K562 (cell line): ENCODE measurements around the gene RNF44. TPM values are rescaled to one million over a fixed set of nuclear protein-coding genes. Genes with fewer than 3 reads are reported as not detected.

Experiments
- ATAC-seq: fragments of 200-7000 bp; cut with Tn5 transposase; 3 replicates; pipeline ENCODE4 v1.9.1; 2020; ENCODE audit warnings: moderate library complexity
- BruUV-seq: library from RNA; stranded (reverse); fragments of 400-500 nt; replicated peaks from 2 replicates; lab custom pipeline; 2021; lab: Mats Ljungman, UMichigan
- CTCF ChIA-PET: fragments of 300-600 bp; formaldehyde crosslinking; extraction: SDS; loops from one replicate; lab custom pipeline; 2021; ENCODE audit warnings: low intra/inter-chr PET ratio; lab: Yijun Ruan, JAX
- POLR2A ChIA-PET: fragments of 300-600, 350-650 bp; sonication (Branson Sonifier 250); formaldehyde crosslinking; extraction: SDS; loops from one replicate; lab custom pipeline; 2021; ENCODE audit warnings: antibody characterized with exemption, inconsistent platforms; lab: Yijun Ruan, JAX
- DNase-seq, 4 experiments: peaks; one replicate each; pipeline versions ENCODE4 v3.0.0 to v3.0.0-alpha.2; 2011 to 2018; ENCODE audit warnings: low spot score in 3 of 4, mixed read lengths in 3 of 4; ENCODE audit errors: extremely low read depth in 1 of 4
- FAIRE-seq: peaks from 2 replicates; lab custom pipeline; 2011; peaks lifted over from hg19 to GRCh38; lab: Jason Lieb, UNC
- H2AFZ ChIP-seq: 2 replicates; pipeline ENCODE4 v1.6.0; 2011; ENCODE audit warnings: low read depth, low read length, control low read depth, inconsistent platforms
- H3K27ac ChIP-seq: fragments of 200-600 bp; 3 replicates; pipeline ENCODE4 v1.8.0; 2011; ENCODE audit warnings: low read depth, mild to moderate bottlenecking, control low read depth, inconsistent platforms, low read length, moderate library complexity, mixed read lengths; ENCODE audit errors: extremely low read depth
- H3K27me3 ChIP-seq, 2 experiments: fragments of 300-600 bp in 1 of 2; 2 replicates in 1 of 2; 3 replicates in 1 of 2; pipeline versions ENCODE4 v1.6.0 to v1.8.0; 2011; ENCODE audit warnings: inconsistent platforms in 2 of 2, low read length in 2 of 2, mild to moderate bottlenecking in 1 of 2, mixed read lengths in 1 of 2, moderate library complexity in 1 of 2; ENCODE audit not compliant: control insufficient read depth in 2 of 2, insufficient read depth in 2 of 2
- H3K36me3 ChIP-seq: fragments of 300-600 bp; 3 replicates; pipeline ENCODE4 v1.8.0; 2011; ENCODE audit warnings: mild to moderate bottlenecking, low read length, inconsistent platforms; ENCODE audit not compliant: control insufficient read depth, insufficient read depth
- H3K4me1 ChIP-seq, 2 experiments: fragments of 200-600 bp in 1 of 2; replicated peaks in 1 of 2; 2 replicates in 1 of 2; 3 replicates in 1 of 2; pipeline versions ENCODE4 v1.5.1 to v1.8.0; 2011; ENCODE audit warnings: inconsistent platforms in 2 of 2, low read length in 2 of 2, mild to moderate bottlenecking in 1 of 2, mixed read lengths in 1 of 2, moderate library complexity in 1 of 2; ENCODE audit not compliant: control insufficient read depth in 2 of 2, insufficient read depth in 2 of 2
- H3K4me2 ChIP-seq: 2 replicates; pipeline ENCODE4 v1.6.1; 2011; ENCODE audit warnings: low read length, control low read depth, inconsistent platforms, mixed read lengths; ENCODE audit not compliant: insufficient read depth
- H3K4me3 ChIP-seq: fragments of 200-600 bp; sonication (generic), shearing (Covaris generic); 2 replicates; pipeline ENCODE4 v1.5.1; 2016; ENCODE audit warnings: control low read depth, inconsistent platforms
- H3K79me2 ChIP-seq: fragments of 200-600 bp; 3 replicates; pipeline ENCODE4 v1.8.0; 2011; ENCODE audit warnings: low read length, inconsistent platforms; ENCODE audit not compliant: control insufficient read depth, insufficient read depth
- H3K9ac ChIP-seq, 2 experiments: 2 replicates each; pipeline versions ENCODE4 v1.6.0 to v1.6.1; 2011; ENCODE audit warnings: low read depth in 2 of 2, low read length in 2 of 2, control low read depth in 1 of 2, inconsistent platforms in 1 of 2, mild to moderate bottlenecking in 1 of 2, mixed read lengths in 1 of 2; ENCODE audit not compliant: insufficient read depth in 1 of 2
- H3K9me1 ChIP-seq: one replicate; pipeline ENCODE4 v1.6.0; 2011; ENCODE audit warnings: inconsistent platforms, mild to moderate bottlenecking, low read length, moderate library complexity; ENCODE audit not compliant: control insufficient read depth, insufficient read depth
- H3K9me3 ChIP-seq: replicated peaks from 2 replicates; pipeline ENCODE4 v1.5.1; 2011; ENCODE audit warnings: low read depth, low read length, inconsistent platforms; ENCODE audit not compliant: control insufficient read depth, insufficient read depth
- H4K20me1 ChIP-seq: replicated peaks from 2 replicates; pipeline ENCODE4 v1.6.1; 2011; ENCODE audit warnings: low read length, inconsistent platforms, mixed read lengths; ENCODE audit not compliant: control insufficient read depth, insufficient read depth
- KLF6 ChIP-seq: fragments of 250-450 bp; sonication (Bioruptor Pico); IDR thresholded peaks from 2 replicates; pipeline ENCODE4 v1.4.0; 2020; ENCODE audit warnings: mild to moderate bottlenecking, moderate library complexity, borderline replicate concordance
- NFE2L1 ChIP-seq: fragments of 450-650 bp; IDR thresholded peaks from 2 replicates; pipeline ENCODE4 v1.6.1; 2016; ENCODE audit warnings: missing genetic modification characterization, low read depth, mild to moderate bottlenecking, missing compliant biosample characterization, moderate library complexity, borderline replicate concordance
- PHB2 ChIP-seq: fragments of 450-650 bp; IDR thresholded peaks from 2 replicates; pipeline ENCODE4 v1.6.1; 2017; ENCODE audit warnings: low read depth
- PHF8 ChIP-seq: fragments of 200-600 bp; sonication (generic); IDR thresholded peaks from 2 replicates; pipeline ENCODE4 v1.6.1; 2012; ENCODE audit warnings: mixed run types, mild to moderate bottlenecking, inconsistent platforms, low read length, moderate library complexity, borderline replicate concordance
- SUPT5H ChIP-seq: fragments of 450-650 bp; IDR thresholded peaks from 2 replicates; pipeline ENCODE4 v1.6.1; 2016
- TEAD2 ChIP-seq: fragments of 450-650 bp; IDR thresholded peaks from 2 replicates; pipeline ENCODE4 v1.6.1; 2016; ENCODE audit warnings: missing genetic modification characterization, control low read depth, missing compliant biosample characterization
- XRCC5 ChIP-seq: fragments of 200-400 bp; formaldehyde crosslinking; IDR thresholded peaks from 2 replicates; pipeline ENCODE4 v1.6.1; 2017; ENCODE audit warnings: low read depth, mild to moderate bottlenecking, low read length
- ZNF696 ChIP-seq: fragments of 250-450 bp; sonication (Bioruptor Pico); conservative IDR thresholded peaks from 2 replicates; pipeline ENCODE4 v1.4.0; 2020; ENCODE audit warnings: mild to moderate bottlenecking, moderate library complexity
- ZNF717 ChIP-seq: fragments of 250-450 bp; sonication (Bioruptor Pico); IDR thresholded peaks from 2 replicates; pipeline ENCODE4 v1.5.0; 2021
- WGBS: fragments of 100-300 bp; shearing (Covaris generic); methylation state at CpG from one replicate; pipeline ENCODE4 v1.1.6; 2016; ENCODE audit warnings: low coverage, mixed read lengths; ENCODE audit not compliant: insufficient coverage; ENCODE audit errors: missing lambda C conversion rate; 5-methylcytosine and 5-hydroxymethylcytosine counted together
- in situ Hi-C: fragments of 300-500 bp; cut with MboI; formaldehyde crosslinking; loops from 4 replicates; pipeline ENCODE4 v1.15.0; 2018; ENCODE audit warnings: inconsistent platforms, mixed read lengths
- intact Hi-C: fragments of 100-400 bp; cut with micrococcal nuclease; formaldehyde crosslinking; loops from 2 replicates; pipeline ENCODE4 v1.14.2; 2022
- polyA plus RNA-seq, 8 experiments: library from polyadenylated mRNA; depleted of rRNA in 4 of 8; stranded (reverse) in 5 of 8; unstranded in 3 of 8; fragments of >200 nt; fragmentation: Nextera tagmentation in 2 of 8; fragmentation: Illumina TruSeq in 1 of 8; extraction: Ambion mirVana in 2 of 8; extraction: Trizol in 1 of 8; gene quantifications; 2 replicates each; pipeline versions ENCODE4 v1.2.1 to v1.2.3, GENCODE V29; 2011 to 2014; ENCODE audit warnings: inconsistent platforms in 1 of 8, missing spikeins in 1 of 8
- total RNA-seq, 7 experiments: library from RNA; depleted of rRNA in 6 of 7; stranded (reverse); fragments of >200 nt in 6 of 7; fragmentation: Illumina TruSeq in 2 of 7; extraction: Trizol in 2 of 7; gene quantifications; 2 replicates each; pipeline versions ENCODE4 v1.2.1 to v1.2.3, GENCODE V29; 2011 to 2021; ENCODE audit warnings: low replicate concordance in 1 of 7
- TF ChIP-seq, protein P1 (sequence below), 2 experiments: fragments of 450-650 bp; IDR thresholded peaks; 2 replicates each; pipeline ENCODE4 v1.6.1; 2016
- TF ChIP-seq, protein P2 (sequence below): fragments of 450-650 bp; formaldehyde crosslinking; IDR thresholded peaks from 2 replicates; pipeline ENCODE4 v1.4.0; 2020; ENCODE audit warnings: mild to moderate bottlenecking
- TF ChIP-seq, protein P3 (sequence below), 2 experiments: fragments of 250-450 bp in 1 of 2; fragments of 450-650 bp in 1 of 2; sonication (Bioruptor Pico) in 1 of 2; IDR thresholded peaks; 2 replicates each; pipeline versions ENCODE4 v1.6.1 to v1.8.0; 2016 to 2021; ENCODE audit warnings: mild to moderate bottlenecking in 2 of 2, moderate library complexity in 2 of 2, missing compliant biosample characterization in 1 of 2, missing genetic modification characterization in 1 of 2

RNF44 gene
- total and polyA plus RNA-seq, 9 of the 15 experiments (the other 6 are each of a cell fraction or from before 2014, with no cell fraction given), result 1.6 to 82.6 (median 7.4) TPM

DNA sequence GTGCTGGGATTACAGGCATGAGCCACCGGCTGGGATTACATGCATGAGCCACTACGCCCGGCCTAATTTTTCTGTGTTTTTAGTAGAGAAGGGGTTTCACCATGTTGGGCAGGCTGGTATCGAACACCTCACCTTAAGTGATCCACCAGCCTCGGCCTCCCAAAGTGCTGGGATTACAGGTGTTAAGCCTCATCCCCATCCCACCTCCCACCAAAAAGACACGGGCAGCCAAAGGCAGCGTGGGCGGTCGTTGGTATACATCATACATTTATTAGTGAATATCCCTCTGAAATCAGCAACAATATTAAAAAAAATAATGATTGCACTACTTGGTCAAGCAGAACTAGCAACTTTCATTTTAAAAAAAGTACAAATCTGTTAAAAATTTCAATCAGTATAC is 10.7 kb downstream of the RNF44 start:
- H3K36me3 ChIP-seq, result peaks cover 40% of the 10 kb centered on the region; the same call in 2 of the 3 replicates
- FAIRE-seq, result no peak
- no peaks in the 10 kb centered on the region for H3K9me1 ChIP-seq
- WGBS, result 87% methylated on average over 8 of the region's 9 CpGs
- POLR2A ChIA-PET, result interaction anchor here (5.8 kb wide), 1 partner anchor 10 kb away, joined by 39 read pairs; the partner anchor contains the start of gene RNF44
- no peak for ATAC-seq
- no peak overlapping the region for H2AFZ ChIP-seq
- peaks cover 0 to 4% of the 10 kb centered on the region in 2 experiments; a peak in 1 of 5 replicates for H3K27me3 ChIP-seq
- no peak overlapping the region for H3K9ac ChIP-seq
- H3K9me3 ChIP-seq, result no peaks in the 10 kb centered on the region
- in situ Hi-C loops (no loop called here), intact Hi-C loops (no loop called here)
- DNase-seq, result no peak
- H4K20me1 ChIP-seq, result no peaks in the 10 kb centered on the region
- peaks cover 0 to 23% of the 10 kb centered on the region in 2 experiments; a peak in 2 of 5 replicates for H3K4me1 ChIP-seq
- H3K79me2 ChIP-seq, result no peaks in the 10 kb centered on the region
- H3K4me3 ChIP-seq, result no peak overlapping the region
- TF ChIP-seq PHB2, result no peak
- TF ChIP-seq SUPT5H, result peak; percentile 29; the same call in 1 of the 2 replicates
- no peak overlapping the region for H3K27ac ChIP-seq
- no TSS peak for BruUV-seq
- H3K4me2 ChIP-seq, result no peak overlapping the region
- CTCF ChIA-PET, result no interaction called here

DNA sequence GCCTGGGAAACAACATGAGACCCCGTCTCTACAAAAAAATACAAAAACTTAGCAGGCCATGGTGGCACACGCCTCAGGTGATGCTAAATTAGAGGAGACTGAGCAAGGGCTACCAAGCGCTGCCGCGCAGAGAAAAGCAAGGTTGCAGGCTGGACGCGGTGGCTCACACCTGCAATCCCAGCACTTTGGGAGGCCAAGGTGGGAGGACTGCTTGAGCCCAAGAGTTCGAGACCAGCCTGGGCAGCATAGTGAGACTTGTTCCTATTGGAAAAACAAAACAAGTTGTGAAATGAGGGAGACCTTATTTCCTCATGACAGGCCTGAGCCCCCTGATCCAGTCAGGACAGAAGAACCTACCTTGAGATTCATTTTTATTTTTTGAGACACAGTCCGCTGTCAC is 11.5 kb downstream of the RNF44 start:
- Histone ChIP-seq H3K9me1 (no peaks in the 10 kb centered on the region), H3K79me2 (no peaks in the 10 kb centered on the region), H3K9ac (no peak overlapping the region), H3K4me2 (no peak overlapping the region), H3K9me3 (no peaks in the 10 kb centered on the region), H2AFZ (no peak overlapping the region), H3K36me3 (peaks cover 32% of the 10 kb centered on the region; the same call in 1 of the 3 replicates), H3K4me1 (peaks cover 0 to 18% of the 10 kb centered on the region in 2 experiments; a peak in 2 of 5 replicates), H4K20me1 (no peaks in the 10 kb centered on the region), H3K27ac (no peak overlapping the region), H3K4me3 (no peak overlapping the region), H3K27me3 (peaks cover 3 to 11% of the 10 kb centered on the region in 2 experiments; a peak in 3 of 5 replicates)
- BruUV-seq, result no TSS peak
- 78% methylated on average over 9 of the region's 9 CpGs for whole genome bisulfite sequencing
- in situ Hi-C loops, result no loop called here
- no peak for DNase-seq
- ChIA-PET POLR2A (interaction anchor here (1.1 to 5.8 kb wide), 2 partner anchors 11 to 78 kb away, joined by 4 to 39 read pairs; partner anchors contain the start of gene RNF44), CTCF (no interaction called here)
- no peak for ATAC-seq
- intact Hi-C loops, result no loop called here
- no peak for FAIRE-seq
- TF ChIP-seq PHF8 (no peak), XRCC5 (no peak), ZNF717 (CRISPR knock-in tag) (no peak), SUPT5H (no peak), PHB2 (no peak), TEAD2 (tag) (no peak), KLF6 (CRISPR knock-in tag) (no peak), ZNF696 (CRISPR knock-in tag) (no peak), NFE2L1 (no peak)
- TF ChIP-seq, protein P1, sequence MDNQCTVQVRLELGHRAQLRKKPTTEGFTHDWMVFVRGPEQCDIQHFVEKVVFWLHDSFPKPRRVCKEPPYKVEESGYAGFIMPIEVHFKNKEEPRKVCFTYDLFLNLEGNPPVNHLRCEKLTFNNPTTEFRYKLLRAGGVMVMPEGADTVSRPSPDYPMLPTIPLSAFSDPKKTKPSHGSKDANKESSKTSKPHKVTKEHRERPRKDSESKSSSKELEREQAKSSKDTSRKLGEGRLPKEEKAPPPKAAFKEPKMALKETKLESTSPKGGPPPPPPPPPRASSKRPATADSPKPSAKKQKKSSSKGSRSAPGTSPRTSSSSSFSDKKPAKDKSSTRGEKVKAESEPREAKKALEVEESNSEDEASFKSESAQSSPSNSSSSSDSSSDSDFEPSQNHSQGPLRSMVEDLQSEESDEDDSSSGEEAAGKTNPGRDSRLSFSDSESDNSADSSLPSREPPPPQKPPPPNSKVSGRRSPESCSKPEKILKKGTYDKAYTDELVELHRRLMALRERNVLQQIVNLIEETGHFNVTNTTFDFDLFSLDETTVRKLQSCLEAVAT (IDR thresholded peaks at IDR 0.05), result no peak
- TF ChIP-seq, protein P2, sequence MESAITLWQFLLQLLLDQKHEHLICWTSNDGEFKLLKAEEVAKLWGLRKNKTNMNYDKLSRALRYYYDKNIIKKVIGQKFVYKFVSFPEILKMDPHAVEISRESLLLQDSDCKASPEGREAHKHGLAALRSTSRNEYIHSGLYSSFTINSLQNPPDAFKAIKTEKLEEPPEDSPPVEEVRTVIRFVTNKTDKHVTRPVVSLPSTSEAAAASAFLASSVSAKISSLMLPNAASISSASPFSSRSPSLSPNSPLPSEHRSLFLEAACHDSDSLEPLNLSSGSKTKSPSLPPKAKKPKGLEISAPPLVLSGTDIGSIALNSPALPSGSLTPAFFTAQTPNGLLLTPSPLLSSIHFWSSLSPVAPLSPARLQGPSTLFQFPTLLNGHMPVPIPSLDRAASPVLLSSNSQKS, result no peak
- TF ChIP-seq, protein P3, sequence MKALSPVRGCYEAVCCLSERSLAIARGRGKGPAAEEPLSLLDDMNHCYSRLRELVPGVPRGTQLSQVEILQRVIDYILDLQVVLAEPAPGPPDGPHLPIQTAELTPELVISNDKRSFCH (CRISPR knock-in tag; IDR thresholded peaks at IDR 0.05), result no peak
- TF ChIP-seq, protein P3 (tag; IDR thresholded peaks at IDR 0.05), result no peak
